Heart right ventricle (tissue), 16 donors: ENCODE results near the gene FAM222B. TPM values are rescaled to one million over a fixed set of nuclear protein-coding genes. Genes with fewer than 3 reads are reported as not detected.
"Not testable (repeated sequence)": the region's sequence is repeated elsewhere in the genome, so short reads cannot be mapped to it uniquely, and the experiment has no call there.

Experiments
- ATAC-seq, 8 donors: fragments of 200-7000 bp; cut with Tn5 transposase; one replicate each; pipeline ENCODE4 v1.9.1; 2020; ENCODE audit warnings: mild to moderate bottlenecking in 8 of 8, moderate library complexity in 8 of 8, moderate number of reproducible peaks in 1 of 8
- DNase-seq, 2 donors: peaks; one replicate each; pipeline ENCODE4 v3.0.0-alpha.2; 2020
- H3K27ac ChIP-seq, 10 donors: fragments of 200-600 bp; sonication (generic) in 2 of 10; one replicate each; pipeline versions ENCODE4 v1.5.0 to v1.8.0; 2020 to 2022; ENCODE audit warnings: mild to moderate bottlenecking in 3 of 10
- H3K27me3 ChIP-seq, 7 donors: fragments of 200-600 bp; one replicate each; pipeline ENCODE4 v1.8.0; 2021 to 2022; ENCODE audit warnings: mild to moderate bottlenecking in 2 of 7
- H3K36me3 ChIP-seq, 9 donors: fragments of 200-600 bp; sonication (generic) in 1 of 9; one replicate each; pipeline versions ENCODE4 v1.5.0 to v1.8.0; 2020 to 2022; ENCODE audit warnings: mild to moderate bottlenecking in 2 of 9
- H3K4me1 ChIP-seq, 9 donors: fragments of 200-600 bp; sonication (generic) in 1 of 9; one replicate each; pipeline versions ENCODE4 v1.5.0 to v1.8.0; 2020 to 2022; ENCODE audit warnings: mild to moderate bottlenecking in 4 of 9
- H3K4me3 ChIP-seq, 10 donors: fragments of 200-600 bp; sonication (generic) in 2 of 10; one replicate each; pipeline versions ENCODE4 v1.5.0 to v1.8.0; 2020 to 2022; ENCODE audit warnings: mild to moderate bottlenecking in 7 of 10, moderate library complexity in 2 of 10
- H3K9me3 ChIP-seq, 11 donors: fragments of 200-600 bp in 10 of 11; sonication (generic) in 2 of 11; one replicate each; pipeline versions ENCODE4 v1.5.0 to v1.8.0; 2013 to 2022; ENCODE audit warnings: mild to moderate bottlenecking in 2 of 11, control low read depth in 1 of 11, moderate library complexity in 1 of 11
- CTCF ChIP-seq, 9 donors: fragments of 200-600 bp; sonication (generic) in 2 of 9; IDR thresholded peaks; one replicate each; pipeline versions ENCODE4 v1.5.0 to v1.8.0; 2021 to 2022; ENCODE audit warnings: antibody characterized with exemption in 9 of 9, mild to moderate bottlenecking in 5 of 9, moderate library complexity in 1 of 9
- WGBS, 2 donors: extraction: QIAGEN DNeasy Blood & Tissue Kit; methylation state at CpG; one replicate each; pipeline ENCODE4 v1.1.7; 2013; ENCODE audit warnings: inconsistent platforms in 1 of 2; 5-methylcytosine and 5-hydroxymethylcytosine counted together
- intact Hi-C, 10 donors: fragments of 100-400 bp; cut with DNase I; formaldehyde crosslinking; loops; one replicate each; pipeline versions ENCODE4 v1.11.1 to v1.14.2; 2022
- polyA plus RNA-seq, 2 donors: library from polyadenylated mRNA; stranded (reverse); fragments of 200-250 nt; gene quantifications; one replicate each; pipeline ENCODE4 v1.2.3, GENCODE V29; 2013
- total RNA-seq, 10 donors: library from RNA; stranded (reverse); fragmentation: NEBNext Ultra II Directional in 3 of 10; extraction: Animal tissue kit (Norgen Biotek cat#: 25700) in 3 of 10; gene quantifications; one replicate each; pipeline versions ENCODE4 v1.2.1 to v1.2.4, GENCODE V29; 2021 to 2023
- donor health status: Arrhythmogenic right ventricular cardiomyopathy.
- donor health status: ischemic (EF 13 %, LVEDD 7.1; RV severe dilation, severe dysfunction).
- donor health status: healthy with polysubstance abuse.
- donor health status: DM: no; HTN: yes; CAD: no.
- donor health status: DM: no; HTN: no; CAD: no.
- donor health status: ischemic (EF 25% LVEDD 6.9; RV normal size, moderate dysfunction).
- donor health status: ischemic (EF 25% LVEDD 5.7; RV mildly dilated, moderate dysfunction).
- donor health status: healthy.
- donor health status: DM: yes; HTN: yes; CAD: no.
- donor health status: Ischemic cardiomyopathy.
- donor health status: ischemic (EF 35%, LVEDD 5.7; RV mildly dilated, moderate dysfunction).
- donor health status: nonischemic (EF 11% LVEDD 7.7; RV severe dilation, severe dysfunction).
- donor health status: DM: yes; HTN: yes; CAD: no.
- donor health status: PGD.
- donor health status: ischemic (EF 29% LVEDD 5.4; RV normal size, mild dysfunction).
- donor health status: nonischemic (EF 23%, LVEDD 6.1; RV moderate dilation, normal function).

The FAM222B gene
- total and polyA plus RNA-seq, 12 donors, result 8.7 to 19.4 (median 15.3) TPM

GRCh38 chr17:28737770-28738679 lies 104.6 kb downstream of the FAM222B start:
- Histone ChIP-seq H3K4me1 (peaks cover 0 to 19% (median 1%) of the 10 kb centered on the region in 9 donors), H3K27ac (no peak overlapping the region), H3K36me3 (no peaks in the 10 kb centered on the region), H3K4me3 (no peak overlapping the region), H3K27me3 (no peaks in the 10 kb centered on the region), H3K9me3 (no peaks in the 10 kb centered on the region)
- peak in 2 of 8 donors; percentile 11 to 13 for ATAC-seq
- TF ChIP-seq CTCF (IDR thresholded peaks at IDR 0.05), result no peak
- 90 to 91% methylated on average over 22 of the region's 22 CpGs for WGBS, 2 donors
- DNase-seq, result no peak
- intact Hi-C loops, result no loop called here

DNA sequence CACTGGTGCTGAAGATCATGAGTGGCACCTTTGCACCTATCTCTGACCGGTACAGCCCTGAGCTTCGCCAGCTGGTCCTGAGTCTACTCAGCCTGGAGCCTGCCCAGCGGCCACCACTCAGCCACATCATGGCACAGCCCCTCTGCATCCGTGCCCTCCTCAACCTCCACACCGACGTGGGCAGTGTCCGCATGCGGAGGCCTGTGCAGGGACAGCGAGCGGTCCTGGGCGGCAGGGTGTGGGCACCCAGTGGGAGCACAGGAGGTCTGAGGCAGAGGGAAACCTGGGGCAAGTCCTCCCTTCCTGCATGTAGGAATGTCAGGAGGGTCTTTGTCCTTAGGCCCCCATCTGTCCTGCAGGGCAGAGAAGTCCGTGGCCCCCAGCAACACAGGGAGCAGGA lies 105.3 kb downstream of the FAM222B start:
- ATAC-seq (no peak), DNase-seq (no peak)
- intact Hi-C loops, result no loop called here
- H3K9me3 ChIP-seq, result no peaks in the 10 kb centered on the region
- TF ChIP-seq CTCF (IDR thresholded peaks at IDR 0.05), result no peak
- H3K27ac ChIP-seq, result no peak overlapping the region
- H3K36me3 ChIP-seq, result no peaks in the 10 kb centered on the region
- H3K4me1 ChIP-seq, result peaks cover 0 to 12% (median 0%) of the 10 kb centered on the region in 9 donors
- 97% methylated on average over 12 of the region's 12 CpGs for WGBS, 2 donors
- H3K27me3 ChIP-seq, result no peaks in the 10 kb centered on the region
- H3K4me3 ChIP-seq, result no peak overlapping the region

DNA sequence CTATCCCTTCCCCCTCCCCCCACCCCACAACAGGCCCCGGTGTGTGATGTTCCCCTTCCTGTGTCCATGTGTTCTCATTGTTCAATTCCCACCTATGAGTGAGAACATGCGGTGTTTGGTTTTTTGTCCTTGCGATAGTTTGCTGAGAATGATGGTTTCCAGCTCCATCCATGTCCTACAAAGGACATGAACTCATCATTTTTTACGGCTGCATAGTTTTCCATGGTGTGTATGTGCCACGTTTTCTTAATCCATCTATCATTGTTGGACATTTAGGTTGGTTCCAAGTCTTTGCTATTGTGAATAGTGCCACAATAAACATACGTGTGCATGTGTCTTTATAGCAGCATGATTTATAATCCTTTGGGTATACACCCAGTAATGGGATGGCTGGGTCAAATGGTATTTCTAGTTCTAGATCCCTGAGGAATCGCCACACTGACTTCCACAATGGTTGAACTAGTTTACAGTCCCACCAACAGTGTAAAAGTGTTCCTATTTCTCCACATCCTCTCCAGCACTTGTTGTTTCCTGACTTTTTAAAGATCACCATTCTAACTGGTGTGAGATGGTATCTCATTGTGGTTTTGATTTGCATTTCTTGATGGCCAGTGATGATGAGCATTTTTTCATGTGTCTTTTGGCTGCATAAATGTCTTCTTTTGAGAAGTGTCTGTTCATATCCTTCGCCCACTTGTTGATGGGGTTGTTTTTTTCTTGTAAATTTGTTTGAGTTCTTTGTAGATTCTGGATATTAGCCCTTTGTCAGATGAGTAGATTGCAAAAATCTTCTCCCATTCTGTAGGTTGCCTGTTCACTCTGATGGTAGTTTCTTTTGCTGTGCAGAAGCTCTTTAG lies 106.4 kb downstream of the FAM222B start:
- H3K36me3 ChIP-seq, DNase-seq, H3K4me1 ChIP-seq, ATAC-seq, intact Hi-C loops, H3K27me3 ChIP-seq, H3K27ac ChIP-seq, H3K9me3 ChIP-seq, H3K4me3 ChIP-seq: not testable (repeated sequence)
- 93 to 98% methylated on average over 3 to 5 of the region's 8 CpGs for WGBS, 2 donors

DNA sequence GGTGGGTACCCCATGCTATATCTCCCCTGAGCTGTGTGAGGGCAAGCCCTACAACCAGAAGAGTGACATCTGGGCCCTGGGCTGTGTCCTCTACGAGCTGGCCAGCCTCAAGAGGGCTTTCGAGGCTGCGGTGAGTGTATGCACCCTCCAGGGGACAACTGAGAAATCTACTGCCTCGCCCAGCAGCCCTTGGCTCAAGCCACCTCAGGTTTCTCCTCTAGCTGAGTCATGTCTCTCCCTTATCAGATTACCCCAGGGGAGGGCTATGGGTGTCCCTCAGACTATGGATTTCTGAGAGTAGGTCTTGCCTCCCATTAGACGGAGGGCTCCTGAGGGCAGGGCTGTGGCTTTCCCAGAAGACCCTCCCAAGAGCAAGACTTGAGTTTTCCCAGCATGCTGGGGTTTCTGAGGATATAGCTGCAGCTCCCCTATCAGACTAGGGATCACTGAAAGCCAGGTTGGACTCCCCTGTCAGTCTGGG lies 107.3 kb downstream of the FAM222B start:
- WGBS, 2 donors, result 82 to 84% methylated on average over 5 of the region's 5 CpGs
- DNase-seq (no peak), ATAC-seq (no peak)
- intact Hi-C loops, result no loop called here
- Histone ChIP-seq H3K27me3 (no peaks in the 10 kb centered on the region), H3K9me3 (no peaks in the 10 kb centered on the region), H3K27ac (no peak overlapping the region), H3K36me3 (no peaks in the 10 kb centered on the region), H3K4me3 (no peak overlapping the region), H3K4me1 (no peaks in the 10 kb centered on the region)
- TF ChIP-seq CTCF (IDR thresholded peaks at IDR 0.05), result no peak
